ENCODE results near the gene PRLHR.

The PRLHR gene

DNA sequence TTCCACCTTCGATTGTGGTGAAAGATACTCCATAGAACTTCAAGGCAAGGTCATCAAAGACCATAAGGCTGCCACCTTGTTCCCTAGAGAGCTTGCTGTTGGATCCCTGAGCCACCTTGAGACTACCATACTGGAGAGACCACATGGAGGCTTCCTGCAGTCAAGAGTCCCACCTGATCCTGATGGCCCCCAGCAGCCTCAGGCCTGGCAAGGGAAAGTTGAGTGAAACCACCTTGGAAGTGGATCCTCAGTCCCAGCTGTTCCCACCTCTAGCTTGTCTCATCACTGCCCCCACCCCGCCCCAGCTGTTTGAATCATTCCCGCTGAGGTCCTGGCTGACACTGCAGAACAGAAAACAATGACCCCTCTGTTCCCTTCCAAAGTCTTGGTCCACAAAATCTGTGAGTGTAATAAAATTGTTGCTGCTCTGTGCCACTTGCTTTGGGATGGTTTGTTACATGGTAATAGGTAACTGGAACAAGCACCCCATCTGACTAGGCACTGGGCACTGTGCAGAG is 32.0 kb downstream of the PRLHR start:
- no peak for DNase-seq (ENCODE audit: low read depth)

DNA sequence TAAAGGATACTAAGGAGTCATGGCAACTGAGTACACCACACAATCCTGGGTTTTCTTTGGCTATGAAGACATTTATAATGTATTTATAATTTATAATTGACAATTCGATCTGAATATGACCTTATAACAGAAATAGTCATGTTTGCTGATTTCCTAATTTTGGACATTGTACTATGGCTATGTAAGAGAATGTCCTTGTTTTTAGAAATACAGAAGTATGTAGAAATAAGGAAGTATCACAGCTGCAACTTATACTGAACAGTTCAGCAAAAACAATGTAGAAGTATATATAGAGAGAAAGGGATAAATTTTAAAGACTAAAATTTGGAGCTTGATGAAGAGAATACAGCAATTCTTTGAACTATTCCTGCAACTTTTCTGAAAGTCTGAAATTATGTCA is 32.6 kb downstream of the PRLHR start:
- no peak for DNase-seq (ENCODE audit: low read depth)

DNA sequence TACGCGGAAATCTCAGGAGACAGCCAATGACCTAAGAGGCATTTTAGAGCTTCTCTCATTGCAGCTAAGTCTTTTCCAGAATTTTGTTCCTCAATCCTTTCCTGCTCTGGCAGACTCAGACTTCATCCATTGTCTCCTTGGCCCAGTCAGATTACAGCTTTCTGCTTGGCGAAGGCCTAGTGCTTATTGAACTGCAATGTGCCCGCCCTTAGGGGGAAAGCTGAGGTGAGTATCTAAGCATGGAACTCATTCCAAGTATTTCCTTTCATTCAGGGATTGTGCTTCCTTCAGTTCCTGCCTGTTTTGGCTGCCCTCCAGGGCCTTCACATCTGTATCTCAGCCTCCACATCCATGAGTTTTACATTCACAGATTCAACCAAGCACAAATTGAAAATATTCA is 37.5 kb downstream of the PRLHR start:
- no peak for DNase-seq (ENCODE audit: low read depth)

DNA sequence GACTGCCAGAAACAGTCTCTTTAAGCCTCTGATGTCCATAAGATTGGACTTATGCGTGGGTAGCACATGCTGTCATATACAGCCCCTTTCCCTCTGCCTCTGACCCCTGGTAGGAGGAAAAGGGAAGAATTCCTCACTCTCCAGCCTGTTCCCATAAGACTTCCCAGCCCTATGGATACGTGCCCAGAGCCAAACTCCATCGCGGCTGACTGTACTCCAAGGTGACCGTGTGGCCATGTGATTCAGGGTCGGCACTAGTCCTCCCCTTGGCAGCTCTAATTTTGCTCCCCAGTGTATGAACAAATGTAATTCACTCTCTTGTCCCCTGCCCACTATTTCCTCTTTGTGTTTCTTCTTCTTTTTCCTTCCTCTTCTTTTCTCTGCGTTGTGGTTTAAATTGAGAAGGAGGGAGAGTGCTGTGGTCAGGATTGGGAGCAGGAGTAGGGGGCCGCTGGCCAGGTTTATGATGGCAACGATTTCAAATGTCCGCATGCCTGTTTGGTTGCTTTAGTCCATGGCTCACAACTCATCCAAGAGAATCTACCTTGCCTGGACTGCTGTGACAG is 43.8 kb downstream of the PRLHR start:
- DNase-seq (ENCODE audit: low read depth) = no peak

DNA sequence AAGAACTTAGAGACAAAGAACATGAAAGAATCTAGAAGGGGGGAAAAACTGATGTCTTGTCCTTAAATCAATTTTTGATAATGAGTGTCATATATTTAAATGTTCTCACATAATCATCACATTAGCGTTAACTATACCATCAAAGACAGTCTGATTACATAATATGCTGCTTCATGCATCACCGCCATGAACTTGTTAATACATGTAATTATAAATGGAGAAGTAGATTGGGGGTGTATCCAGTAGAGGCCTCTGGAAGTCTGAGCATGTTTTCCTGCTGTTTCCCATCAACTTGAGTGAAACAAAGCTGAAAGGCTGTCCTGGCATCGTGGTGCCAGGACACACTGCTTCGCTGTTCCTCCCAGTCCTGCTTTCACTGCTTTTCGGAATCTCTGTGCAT is 48.2 kb downstream of the PRLHR start:
- DNase-seq (ENCODE audit: low read depth) = no peak

DNA sequence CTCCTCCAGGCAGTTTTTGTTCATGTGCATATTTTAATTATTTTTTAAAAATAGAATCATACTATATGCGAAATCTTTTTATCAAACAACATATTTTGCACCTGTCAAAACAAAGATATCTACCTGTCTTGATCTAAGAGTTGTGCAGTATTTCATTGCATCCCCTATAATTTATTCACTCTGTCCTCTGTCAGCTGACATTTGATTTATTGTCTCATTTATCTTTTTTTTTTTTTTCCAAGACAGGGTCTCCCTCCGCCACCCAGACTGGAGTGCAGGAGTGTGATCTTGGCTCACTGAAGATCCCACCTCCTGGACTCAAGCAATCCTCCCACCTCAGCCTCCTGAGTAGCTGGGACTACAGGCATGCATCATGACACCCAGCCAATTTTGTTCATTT is 49.0 kb downstream of the PRLHR start:
- no peak for DNase-seq (ENCODE audit: low read depth)

DNA sequence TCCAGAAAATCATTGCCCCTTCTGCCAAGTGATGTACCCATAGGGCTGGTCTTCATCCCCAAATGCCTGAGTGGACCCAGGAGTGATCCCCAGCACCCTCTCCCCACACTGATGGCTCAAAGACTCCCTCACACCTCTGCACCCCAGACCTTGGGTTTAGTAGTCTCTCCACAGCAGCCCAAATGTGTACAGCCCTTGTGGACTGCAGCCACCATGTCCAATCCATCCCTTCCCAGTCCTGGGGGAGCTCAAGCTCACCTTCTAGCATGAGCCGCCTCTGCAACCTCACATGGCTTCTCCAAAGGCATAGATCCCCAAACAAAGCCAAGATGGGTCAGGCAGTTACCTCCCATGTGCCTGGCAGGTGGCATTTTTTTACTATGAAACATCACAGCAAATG is 50.1 kb downstream of the PRLHR start:
- DNase-seq (ENCODE audit: low read depth) = no peak

DNA sequence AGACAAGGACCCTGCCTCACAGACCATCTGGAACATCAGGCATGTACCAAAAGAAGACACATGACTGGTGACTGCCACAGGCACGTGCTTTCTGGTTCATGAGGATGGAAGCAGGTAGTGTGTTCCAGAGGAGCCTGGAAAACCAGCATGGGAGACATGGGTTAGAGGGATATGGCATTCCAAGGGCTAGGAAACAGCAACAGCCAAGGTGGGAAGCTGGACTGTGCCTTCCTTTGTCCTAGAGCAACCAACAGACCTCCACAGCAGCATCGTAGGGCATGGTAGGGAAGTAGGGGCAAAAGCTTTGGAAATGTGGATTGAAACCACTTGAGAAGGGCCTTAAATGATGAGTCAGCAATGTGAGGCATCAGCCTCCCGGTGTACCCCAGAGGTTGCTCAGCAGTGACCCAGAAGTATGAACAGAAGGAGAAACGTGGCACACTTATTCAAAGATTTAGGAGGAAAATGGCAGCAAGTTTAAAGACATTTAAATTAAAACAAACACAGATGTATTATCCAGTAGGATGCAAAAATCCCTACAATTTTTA is 51.0 kb downstream of the PRLHR start:
- DNase-seq (ENCODE audit: low read depth) = no peak

DNA sequence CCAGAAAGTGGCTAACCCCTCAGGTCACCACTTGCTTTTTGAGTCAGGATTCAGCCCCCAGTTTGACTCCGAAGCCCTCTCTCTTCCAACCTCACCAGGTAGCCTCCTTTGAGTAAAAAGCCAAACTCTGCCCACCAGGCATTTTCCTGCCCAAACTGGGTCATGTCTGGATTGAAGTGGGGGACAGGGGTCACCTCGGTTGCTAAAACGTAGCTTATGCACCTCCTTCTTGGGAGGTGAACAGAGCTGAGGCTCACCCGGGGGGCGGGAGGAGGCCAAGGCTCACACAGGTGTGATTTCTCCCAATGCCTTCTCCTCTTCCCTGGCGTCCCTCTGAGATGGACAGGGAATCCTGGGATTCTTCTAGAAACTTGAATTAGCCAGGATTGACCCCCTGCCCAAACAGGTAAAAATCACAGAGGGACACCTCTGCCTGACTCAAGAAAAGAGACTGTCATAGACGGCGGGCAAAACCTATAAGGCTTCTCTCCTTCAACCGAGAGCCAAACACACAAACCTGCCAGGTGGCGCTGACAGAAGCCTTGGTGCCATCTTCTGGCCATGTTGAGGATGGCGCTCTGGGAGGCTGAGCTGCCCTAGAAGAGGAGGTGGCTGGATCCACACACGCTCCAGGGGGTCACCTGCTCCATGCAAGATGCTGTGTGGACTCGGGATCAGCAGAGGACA is 51.6 kb downstream of the PRLHR start:
- DNase-seq (ENCODE audit: low read depth) = peak; percentile 20

DNA sequence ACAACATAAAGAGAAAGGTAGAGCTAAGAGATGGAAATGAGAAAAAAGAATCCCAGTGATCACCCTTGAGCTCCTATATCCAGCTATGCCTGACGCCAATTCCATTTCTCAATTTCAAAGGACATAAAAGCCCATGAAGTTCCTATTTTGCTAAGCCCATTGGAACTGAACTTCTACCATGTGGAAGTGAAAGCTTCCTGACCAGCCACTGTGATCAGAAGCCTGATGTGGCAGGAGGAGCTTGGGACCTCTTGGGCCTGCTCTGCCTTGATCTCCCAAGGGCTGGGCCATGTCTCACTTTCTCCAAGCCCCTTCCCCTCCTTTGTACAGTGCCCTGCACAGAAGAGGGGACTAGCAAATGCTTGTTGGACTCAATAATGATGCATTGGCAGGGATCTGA is 52.7 kb downstream of the PRLHR start:
- no peak for DNase-seq (ENCODE audit: low read depth)

DNA sequence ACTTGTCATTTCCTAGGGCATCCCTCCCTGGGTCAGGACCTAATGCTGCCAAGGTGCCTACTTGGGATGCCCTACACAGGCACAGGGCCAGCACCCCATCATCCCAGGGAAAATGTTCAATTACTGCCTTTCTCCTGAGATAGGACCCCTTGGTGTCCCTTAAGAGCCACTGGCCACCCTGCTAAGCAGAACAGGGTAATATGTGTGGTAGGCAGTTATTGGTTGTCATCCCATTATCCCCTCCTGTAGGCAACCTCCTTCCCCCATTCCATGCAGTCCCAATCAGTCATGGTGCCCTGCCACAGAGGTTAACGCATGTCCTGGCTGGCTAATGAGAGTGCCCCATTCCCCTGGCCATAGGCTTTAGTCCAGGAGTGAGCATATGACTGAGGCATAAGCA is 53.2 kb downstream of the PRLHR start:
- no peak for DNase-seq (ENCODE audit: low read depth)

DNA sequence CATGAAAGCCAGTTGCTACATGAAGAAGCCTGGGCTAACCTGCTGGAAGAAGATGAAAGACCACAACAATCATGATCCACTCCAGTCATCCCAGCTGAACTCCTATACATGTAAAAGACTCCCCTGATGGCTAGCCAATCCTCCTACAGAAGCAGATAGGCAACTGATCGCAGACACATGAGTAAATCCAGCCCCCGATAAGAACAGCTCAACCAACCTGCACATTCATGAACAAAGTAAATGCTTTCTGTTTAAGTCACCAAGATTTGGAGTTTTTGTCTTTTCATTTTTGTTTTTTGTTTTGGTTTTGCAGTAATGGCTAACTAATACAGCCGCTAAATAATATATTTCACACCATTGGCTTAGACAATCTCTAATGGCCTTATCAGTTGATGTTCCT is 53.7 kb downstream of the PRLHR start:
- no peak for DNase-seq (ENCODE audit: low read depth)
